GM12878 (cell line): Measurements from ENCODE around the gene PAQR5. TPM values are rescaled to one million over a fixed set of nuclear protein-coding genes. Genes with fewer than 3 reads are reported as not detected.

ENCODE experiments used
- ATAC-seq: fragments of 200-7000 bp; cut with Tn5 transposase; 3 replicates; pipeline ENCODE4 v1.9.1; 2020; ENCODE audit warnings: mild to moderate bottlenecking, moderate library complexity
- BruUV-seq: library from RNA; stranded (reverse); fragments of 400-500 nt; replicated peaks from 2 replicates; lab custom pipeline; 2021; lab: Mats Ljungman, UMichigan
- CTCF ChIA-PET: fragments of 300-600 bp; sonication (Branson Sonifier 250); formaldehyde crosslinking; extraction: SDS; loops from one replicate; lab custom pipeline; 2021; ENCODE audit warnings: inconsistent platforms; lab: Yijun Ruan, JAX
- POLR2A ChIA-PET: fragments of 350-600 bp; formaldehyde crosslinking; extraction: SDS; loops from one replicate; lab custom pipeline; 2021; ENCODE audit warnings: inconsistent platforms; lab: Charles Lee
- RAD21 ChIA-PET: fragments of 300-600 bp; sonication (Branson Sonifier 250); formaldehyde crosslinking; loops from one replicate; lab custom pipeline; 2023; ENCODE audit warnings: antibody characterized with exemption; ENCODE audit not compliant: unreplicated experiment; lab: Charles Lee
- SMC1A ChIA-PET: fragments of 300-600 bp; sonication (Branson Sonifier 250); formaldehyde crosslinking; loops from one replicate; lab custom pipeline; 2023; ENCODE audit not compliant: unreplicated experiment, uncharacterized antibody; lab: Charles Lee
- DNase-seq: peaks from one replicate; pipeline ENCODE4 v3.0.0-alpha.2; 2011; ENCODE audit warnings: low read depth, low spot score
- FAIRE-seq: peaks from 3 replicates; lab custom pipeline; 2011; peaks lifted over from hg19 to GRCh38; lab: Jason Lieb, UNC
- H2AFZ ChIP-seq: 2 replicates; pipeline ENCODE4 v1.6.0; 2011; ENCODE audit warnings: low read depth, low read length, control low read depth; ENCODE audit not compliant: control insufficient read depth
- H3K27ac ChIP-seq: 2 replicates; pipeline ENCODE4 v1.5.1; 2011; ENCODE audit warnings: control low read depth; ENCODE audit not compliant: control insufficient read depth, insufficient read depth
- H3K27me3 ChIP-seq, 2 experiments: replicated peaks in 1 of 2; 2 replicates each; pipeline versions ENCODE4 v1.6.0 to v1.6.1; 2011; ENCODE audit warnings: low read length in 1 of 2; ENCODE audit not compliant: control insufficient read depth in 2 of 2, insufficient read depth in 2 of 2
- H3K36me3 ChIP-seq, 2 experiments: 2 replicates each; pipeline ENCODE4 v1.5.1; 2011; ENCODE audit warnings: low read length in 1 of 2; ENCODE audit not compliant: control insufficient read depth in 2 of 2, insufficient read depth in 2 of 2
- H3K4me1 ChIP-seq: 2 replicates; pipeline ENCODE4 v1.6.1; 2011; ENCODE audit warnings: mild to moderate bottlenecking, low read length, moderate library complexity, mixed read lengths; ENCODE audit not compliant: control insufficient read depth, insufficient read depth
- H3K4me2 ChIP-seq: 2 replicates; pipeline ENCODE4 v1.6.0; 2011; ENCODE audit warnings: control low read depth; ENCODE audit not compliant: control insufficient read depth, insufficient read depth
- H3K4me3 ChIP-seq: fragments of 200-600 bp; sonication (generic); 2 replicates; pipeline ENCODE4 v1.5.1; 2016
- H3K79me2 ChIP-seq: 2 replicates; pipeline ENCODE4 v1.6.0; 2011; ENCODE audit warnings: low read length; ENCODE audit not compliant: control insufficient read depth, insufficient read depth
- H3K9ac ChIP-seq: 2 replicates; pipeline ENCODE4 v1.8.0; 2011; ENCODE audit warnings: low read length, control low read depth, mixed read lengths; ENCODE audit not compliant: control insufficient read depth, insufficient read depth
- H3K9me3 ChIP-seq: replicated peaks from 3 replicates; pipeline ENCODE4 v1.5.1; 2011; ENCODE audit warnings: mild to moderate bottlenecking, low read length; ENCODE audit not compliant: control insufficient read depth, insufficient read depth
- H4K20me1 ChIP-seq: 2 replicates; pipeline ENCODE4 v1.6.0; 2011; ENCODE audit not compliant: control insufficient read depth, insufficient read depth
- ATF7 ChIP-seq: fragments of 450-650 bp; IDR thresholded peaks from 2 replicates; pipeline ENCODE4 v1.6.1; 2016; ENCODE audit warnings: low read depth, mild to moderate bottlenecking
- EGR1 ChIP-seq, 2 experiments: IDR thresholded peaks; 1 replicate in 1 of 2; 2 replicates in 1 of 2; pipeline ENCODE4 v1.6.1; 2011 to 2012; ENCODE audit warnings: low read depth in 2 of 2, low read length in 2 of 2, borderline replicate concordance in 1 of 2, mild to moderate bottlenecking in 1 of 2, moderate library complexity in 1 of 2
- EP300 ChIP-seq, 2 experiments: fragments of 150-350 bp in 1 of 2; IDR thresholded peaks; 2 replicates each; pipeline ENCODE4 v1.6.1; 2011 to 2012; ENCODE audit warnings: low read depth in 2 of 2, low read length in 2 of 2, borderline replicate concordance in 1 of 2, improper control_type of control experiment in 1 of 2, inconsistent platforms in 1 of 2; ENCODE audit not compliant: control insufficient read depth in 1 of 2
- ETV6 ChIP-seq, 2 experiments: fragments of 450-650 bp in 1 of 2; IDR thresholded peaks in 1 of 2; conservative IDR thresholded peaks in 1 of 2; 2 replicates each; pipeline ENCODE4 v1.6.1; 2014; ENCODE audit warnings: antibody characterized with exemption in 1 of 2, borderline replicate concordance in 1 of 2, low read depth in 1 of 2, mild to moderate bottlenecking in 1 of 2, moderate library complexity in 1 of 2
- MTA3 ChIP-seq: IDR thresholded peaks from 2 replicates; pipeline ENCODE4 v1.6.1; 2012; ENCODE audit warnings: low read length, inconsistent platforms, borderline replicate concordance
- NRF1 ChIP-seq: conservative IDR thresholded peaks from 2 replicates; pipeline ENCODE4 v1.6.1; 2011; ENCODE audit warnings: mild to moderate bottlenecking, low read depth, low read length, improper control_type of control experiment
- SUZ12 ChIP-seq: fragments of 200-600 bp; sonication (generic); IDR thresholded peaks from one replicate; pipeline ENCODE4 v1.6.1; 2018; ENCODE audit warnings: antibody characterized with exemption, mild to moderate bottlenecking; ENCODE audit not compliant: unreplicated experiment
- ZNF207 ChIP-seq: fragments of 450-650 bp; IDR thresholded peaks from 2 replicates; pipeline ENCODE4 v1.6.1; 2014; ENCODE audit warnings: antibody characterized with exemption, mild to moderate bottlenecking, borderline replicate concordance
- ZNF217 ChIP-seq: fragments of 450-650 bp; IDR thresholded peaks from 2 replicates; pipeline ENCODE4 v1.6.1; 2017; ENCODE audit warnings: antibody characterized with exemption, mild to moderate bottlenecking
- ZSCAN29 ChIP-seq: fragments of 450-650 bp; IDR thresholded peaks from 2 replicates; pipeline ENCODE4 v1.6.1; 2017; ENCODE audit warnings: mild to moderate bottlenecking, moderate library complexity
- WGBS: methylation state at CpG from one replicate; pipeline ENCODE4 v1.1.6; 2016; ENCODE audit warnings: low lambda C conversion rate; ENCODE audit not compliant: insufficient replicate concordance, insufficient coverage; ENCODE audit errors: missing lambda C conversion rate; 5-methylcytosine and 5-hydroxymethylcytosine counted together
- in situ Hi-C: fragments of 300-500 bp; cut with MboI; formaldehyde crosslinking; loops from 9 replicates; pipeline ENCODE4 v1.14.3; 2018; ENCODE audit warnings: mixed read lengths
- intact Hi-C: fragments of 100-400 bp; cut with micrococcal nuclease; formaldehyde crosslinking; loops from one replicate; pipeline ENCODE4 v1.14.2; 2022; ENCODE audit not compliant: unreplicated experiment
- polyA plus RNA-seq, 11 experiments: library from polyadenylated mRNA; depleted of rRNA in 4 of 11; unstranded in 6 of 11; stranded (reverse) in 5 of 11; fragments of >200 nt; fragmentation: Nextera tagmentation in 4 of 11; fragmentation: Illumina TruSeq in 1 of 11; extraction: Ambion mirVana in 4 of 11; extraction: Trizol in 1 of 11; gene quantifications; 1 replicate in 1 of 11; 2 replicates in 10 of 11; pipeline versions ENCODE4 v1.2.1 to v1.2.3, GENCODE V29; 2011 to 2016; ENCODE audit warnings: inconsistent platforms in 2 of 11, missing spikeins in 2 of 11, low read depth in 1 of 11
- total RNA-seq, 4 experiments: library from RNA; depleted of rRNA in 3 of 4; stranded (reverse); fragments of >200 nt in 3 of 4; fragmentation: Illumina TruSeq in 1 of 4; extraction: Trizol in 1 of 4; gene quantifications; 2 replicates each; pipeline versions ENCODE4 v1.2.1 to v1.2.3, GENCODE V29; 2013 to 2021
- TF ChIP-seq, protein P1 (sequence below): IDR thresholded peaks from 2 replicates; pipeline ENCODE4 v1.6.1; 2012; ENCODE audit warnings: low read depth, low read length, improper control_type of control experiment
- TF ChIP-seq, protein P2 (sequence below): IDR thresholded peaks from 2 replicates; pipeline ENCODE4 v1.6.1; 2011; ENCODE audit warnings: mild to moderate bottlenecking, low read depth, low read length, moderate library complexity; ENCODE audit not compliant: insufficient replicate concordance

The PAQR5 gene
- total and polyA plus RNA-seq, 10 of the 15 experiments (the other 5 are each of a cell fraction or from before 2014, with no cell fraction given), result 0.02 to 0.03 TPM; not detected in 8

DNA sequence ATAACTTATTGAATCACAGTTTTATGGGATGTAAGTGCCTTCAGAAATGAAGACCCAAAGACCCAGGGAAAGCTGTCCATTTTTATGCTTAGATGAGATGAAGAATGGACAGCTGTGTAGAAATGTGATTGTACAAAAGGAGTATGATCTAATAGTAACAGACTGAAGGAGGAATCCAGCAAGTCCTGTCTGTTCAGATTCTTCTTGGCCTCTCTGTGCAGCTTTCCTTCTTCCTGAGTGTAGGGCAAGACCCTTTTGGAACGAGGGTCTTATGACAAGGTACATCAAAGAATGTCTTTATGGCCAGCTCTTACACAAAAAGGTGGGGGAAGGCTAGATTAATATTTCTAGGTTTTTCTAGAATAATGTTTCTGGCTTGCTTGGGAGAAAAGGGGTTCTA is 114.0 kb downstream of the PAQR5 start:
- Histone ChIP-seq H3K36me3 (no peaks in the 10 kb centered on the region), H3K4me2 (no peak overlapping the region), H3K27me3 (0 out of 4 replicates have a peak, but pooled peaks cover 0 to under 1% of the 10 kb centered on the region in 2 experiments), H3K4me1 (peaks cover 15% of the 10 kb centered on the region), H3K9ac (no peak overlapping the region), H2AFZ (no peak overlapping the region), H3K4me3 (no peak overlapping the region), H3K27ac (no peak overlapping the region), H3K9me3 (no peaks in the 10 kb centered on the region), H4K20me1 (no peaks in the 10 kb centered on the region), H3K79me2 (peaks cover 32% of the 10 kb centered on the region)
- ChIA-PET POLR2A (no interaction called here), CTCF (interaction anchor here (0.6 to 1.5 kb wide), 4 partner anchors 10 to 50 kb away, joined by 3 to 9 read pairs (median 4); no protein-coding TSS in a partner anchor), SMC1A (interaction anchor here (1.1 to 1.6 kb wide), 2 partner anchors 9 to 39 kb away, joined by 3 to 4 read pairs; no protein-coding TSS in a partner anchor), RAD21 (no interaction called here)
- intact Hi-C loops, result no loop called here
- WGBS, result 14% methylated on average over 1 of the region's 1 CpG
- no peak for FAIRE-seq
- TF ChIP-seq ZNF217 (no peak), ZNF207 (no peak), ATF7 (no peak), ZSCAN29 (no peak), MTA3 (no peak), NRF1 (no peak), ETV6 (conservative IDR thresholded peaks at IDR 0.05 in 1 of 2, IDR thresholded peaks at IDR 0.05 in 1 of 2; ENCODE audit: borderline replicate concordance in 1 of 2, low read depth in 1 of 2) (no peak), SUZ12 (no peak), EP300 (IDR thresholded peaks at IDR 0.05; ENCODE audit: borderline replicate concordance in 1 of 2, control insufficient read depth in 1 of 2, low read depth in 2 of 2, low read length in 2 of 2) (no peak), EGR1 (IDR thresholded peaks at IDR 0.05; ENCODE audit: borderline replicate concordance in 1 of 2, low read depth in 2 of 2, low read length in 2 of 2) (no peak)
- TF ChIP-seq, protein P1, sequence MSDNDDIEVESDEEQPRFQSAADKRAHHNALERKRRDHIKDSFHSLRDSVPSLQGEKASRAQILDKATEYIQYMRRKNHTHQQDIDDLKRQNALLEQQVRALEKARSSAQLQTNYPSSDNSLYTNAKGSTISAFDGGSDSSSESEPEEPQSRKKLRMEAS, result no peak
- TF ChIP-seq, protein P2, sequence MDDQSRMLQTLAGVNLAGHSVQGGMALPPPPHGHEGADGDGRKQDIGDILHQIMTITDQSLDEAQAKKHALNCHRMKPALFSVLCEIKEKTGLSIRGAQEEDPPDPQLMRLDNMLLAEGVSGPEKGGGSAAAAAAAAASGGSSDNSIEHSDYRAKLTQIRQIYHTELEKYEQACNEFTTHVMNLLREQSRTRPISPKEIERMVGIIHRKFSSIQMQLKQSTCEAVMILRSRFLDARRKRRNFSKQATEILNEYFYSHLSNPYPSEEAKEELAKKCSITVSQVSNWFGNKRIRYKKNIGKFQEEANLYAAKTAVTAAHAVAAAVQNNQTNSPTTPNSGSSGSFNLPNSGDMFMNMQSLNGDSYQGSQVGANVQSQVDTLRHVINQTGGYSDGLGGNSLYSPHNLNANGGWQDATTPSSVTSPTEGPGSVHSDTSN, result no peak
- in situ Hi-C loops, result no loop called here
- no peak for ATAC-seq
- DNase-seq, result no peak
- no TSS peak for BruUV-seq
